GM12891 (cell line): ENCODE measurements around the gene DOCK4.

Experiments
- DNase-seq: peaks from one replicate; pipeline ENCODE4 v3.0.0; 2011; ENCODE audit warnings: low spot score; ENCODE audit not compliant: insufficient read length
- FAIRE-seq: peaks from 2 replicates; lab custom pipeline; 2011; peaks lifted over from hg19 to GRCh38; lab: Jason Lieb, UNC
- PAX5 ChIP-seq: IDR thresholded peaks from 2 replicates; pipeline ENCODE4 v1.6.1; 2011; ENCODE audit warnings: low read length, moderate library complexity, mild to moderate bottlenecking; ENCODE audit not compliant: insufficient read depth, severe bottlenecking
- POLR2A ChIP-seq: IDR thresholded peaks from 2 replicates; pipeline ENCODE4 v1.6.1; 2011; ENCODE audit warnings: low read depth, low read length, control low read depth
- POLR2AphosphoS5 ChIP-seq: IDR thresholded peaks from 2 replicates; pipeline ENCODE4 v1.6.1; 2011; ENCODE audit warnings: low read depth, low read length, control low read depth
- POU2F2 ChIP-seq: IDR thresholded peaks from 2 replicates; pipeline ENCODE4 v1.6.1; 2011; ENCODE audit warnings: low read depth, mild to moderate bottlenecking, control low read depth, low read length, moderate library complexity
- SPI1 ChIP-seq: IDR thresholded peaks from 2 replicates; pipeline ENCODE4 v1.6.1; 2011; ENCODE audit warnings: low read depth, low read length, control low read depth
- TAF1 ChIP-seq: IDR thresholded peaks from 2 replicates; pipeline ENCODE4 v1.6.1; 2011; ENCODE audit warnings: low read depth, low read length, control low read depth

Gene DOCK4

GRCh38 chr7:112101201-112101846 is 104.9 kb downstream of the DOCK4 start:
- FAIRE-seq (no peak), DNase-seq (no peak)
- no peak for TF ChIP-seq SPI1
- TF ChIP-seq POLR2AphosphoS5, result no peak
- no peak for TF ChIP-seq TAF1
- no peak for TF ChIP-seq POU2F2
- TF ChIP-seq PAX5, result no peak
- TF ChIP-seq POLR2A, result no peak

GRCh38 chr7:112097524-112097923 is 108.7 kb downstream of the DOCK4 start:
- FAIRE-seq (no peak), DNase-seq (no peak)
- TF ChIP-seq PAX5 (no peak), POLR2AphosphoS5 (no peak), TAF1 (no peak), POLR2A (no peak), POU2F2 (no peak), SPI1 (no peak)

DNA sequence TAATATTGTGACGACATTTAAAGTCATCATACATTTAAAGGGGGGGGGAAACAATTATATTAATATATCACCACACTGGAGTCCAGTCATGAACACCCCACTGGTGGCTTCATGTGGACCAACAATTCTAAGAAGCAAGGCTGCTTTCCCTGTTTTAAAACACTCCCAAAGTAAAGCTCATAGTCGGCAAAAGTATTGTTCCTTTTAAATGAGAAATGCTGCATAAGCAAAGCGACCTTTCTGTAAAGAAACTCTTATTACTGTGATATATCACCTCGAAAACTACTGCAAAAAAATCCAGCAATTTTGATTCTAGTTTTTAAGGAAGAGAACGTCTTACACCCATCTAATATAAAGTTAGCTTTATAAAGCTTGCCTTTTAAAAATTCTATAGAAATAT is 112.8 kb downstream of the DOCK4 start:
- FAIRE-seq (no peak), DNase-seq (no peak)
- TF ChIP-seq POU2F2 (no peak), SPI1 (no peak), POLR2A (no peak), PAX5 (no peak), POLR2AphosphoS5 (no peak), TAF1 (no peak)

DNA sequence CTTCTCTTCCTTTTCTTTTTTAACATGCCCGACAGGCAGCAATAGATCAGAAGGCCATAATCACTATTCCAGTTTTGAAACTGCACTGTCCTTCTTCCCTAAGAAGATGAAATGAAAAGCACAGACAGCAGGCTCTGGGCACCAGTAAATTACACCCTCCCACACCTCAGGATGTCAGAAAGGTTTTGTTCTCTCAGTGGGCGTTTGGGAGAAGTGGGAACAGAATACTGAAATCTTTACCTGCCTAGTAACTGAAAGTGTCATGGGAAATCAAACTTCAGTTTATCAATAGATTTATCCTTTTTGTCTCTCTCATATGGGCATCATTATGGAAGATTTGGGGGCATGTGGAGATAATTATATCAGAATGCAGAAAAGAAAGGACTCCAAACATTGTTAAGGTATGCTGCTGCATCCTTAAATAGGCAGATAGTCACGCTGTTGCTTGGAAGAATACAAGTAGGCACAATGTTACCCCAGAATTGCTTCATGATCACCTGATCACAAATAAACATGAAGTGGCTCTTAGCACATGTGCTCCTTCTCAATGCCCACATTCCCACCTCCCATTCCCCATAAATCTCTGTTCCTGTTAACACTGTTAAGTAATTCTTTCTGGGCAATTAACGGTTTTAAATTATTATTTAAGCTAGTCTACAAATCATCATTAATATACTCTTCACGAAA is 113.3 kb downstream of the DOCK4 start:
- DNase-seq, result no peak
- FAIRE-seq, result no peak
- TF ChIP-seq TAF1 (no peak), POLR2A (no peak), POLR2AphosphoS5 (no peak), SPI1 (no peak), POU2F2 (no peak), PAX5 (no peak)

GRCh38 chr7:112092306-112092705 is 113.9 kb downstream of the DOCK4 start:
- DNase-seq (no peak), FAIRE-seq (no peak)

DNA sequence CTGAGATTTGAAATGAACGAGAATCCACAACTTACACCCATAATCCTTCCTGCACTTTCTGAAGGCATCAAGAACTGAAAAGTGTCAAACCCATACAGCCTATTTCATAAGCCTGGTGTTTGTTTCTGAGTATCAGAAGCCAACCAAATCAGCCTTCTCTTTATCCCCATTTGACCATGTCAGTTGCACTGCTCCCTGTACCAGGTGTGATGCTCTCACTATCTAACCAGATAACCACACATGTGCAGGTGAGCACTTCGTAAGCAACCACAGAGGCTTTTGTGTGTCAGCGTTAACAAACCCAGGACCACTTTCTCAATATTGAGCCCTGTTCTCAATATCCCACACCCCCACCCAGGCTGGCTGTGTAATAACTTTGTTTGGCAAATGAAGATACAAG is 114.4 kb downstream of the DOCK4 start:
- FAIRE-seq (no peak), DNase-seq (no peak)
- no peak for TF ChIP-seq POLR2A
- no peak for TF ChIP-seq PAX5
- no peak for TF ChIP-seq TAF1
- no peak for TF ChIP-seq SPI1
- TF ChIP-seq POLR2AphosphoS5, result no peak
- TF ChIP-seq POU2F2, result no peak

More at GRCh38 chr7:112092306-112092705, 113.9 kb downstream of the DOCK4 start:
- TF ChIP-seq POU2F2 (no peak), PAX5 (no peak), TAF1 (no peak), POLR2A (no peak), POLR2AphosphoS5 (no peak), SPI1 (no peak)

- FAIRE-seq, result no peak
- TF ChIP-seq POLR2A, result no peak
- TF ChIP-seq POU2F2, result no peak
- no peak for TF ChIP-seq TAF1
- TF ChIP-seq PAX5, result no peak
- TF ChIP-seq POLR2AphosphoS5, result no peak
- TF ChIP-seq SPI1, result no peak
- no peak for DNase-seq
Observed at GRCh38 chr7:112089551-112089950, 116.6 kb downstream of the DOCK4 start.

DNA sequence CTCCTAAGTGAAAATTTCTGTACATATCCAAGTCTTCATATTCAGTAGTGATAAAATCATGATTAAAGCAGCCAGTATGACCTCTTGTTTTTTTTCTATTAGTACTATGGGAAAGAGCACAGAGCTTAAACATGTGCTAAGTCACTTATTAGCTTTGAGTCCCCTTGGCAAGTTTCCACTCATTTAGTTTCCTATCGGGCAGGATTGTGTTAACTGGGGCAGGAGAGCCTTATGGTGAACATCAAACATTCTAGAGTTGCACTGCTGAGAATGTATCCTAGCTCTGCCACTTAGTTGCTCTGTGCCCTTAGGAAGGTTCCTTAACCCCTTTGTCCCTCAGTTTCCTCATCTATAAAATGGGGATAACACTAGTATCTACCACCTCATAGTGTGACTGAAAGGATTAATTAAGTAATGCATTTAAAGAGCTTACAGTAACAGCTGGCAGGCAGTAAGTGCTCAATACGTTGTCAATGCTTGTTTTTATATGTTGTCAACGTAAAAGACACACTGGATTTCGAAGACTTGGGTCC is 117.6 kb downstream of the DOCK4 start:
- TF ChIP-seq SPI1, result no peak
- no peak for TF ChIP-seq POU2F2
- TF ChIP-seq POLR2A, result no peak
- TF ChIP-seq POLR2AphosphoS5, result no peak
- no peak for TF ChIP-seq PAX5
- no peak for TF ChIP-seq TAF1
- FAIRE-seq (no peak), DNase-seq (no peak)
